HEK293 (cell line): ENCODE results near the gene DCLK1.

Source experiments
- CTCF ChIA-PET: fragments of 350-600 bp; formaldehyde crosslinking; extraction: SDS; loops from one replicate; lab custom pipeline; 2021; ENCODE audit warnings: antibody characterized with exemption; lab: Yijun Ruan, JAX
- POLR2A ChIA-PET: fragments of 300-600 bp; formaldehyde crosslinking; extraction: SDS; loops from one replicate; lab custom pipeline; 2020; ENCODE audit warnings: antibody characterized with exemption, inconsistent platforms; lab: Yijun Ruan, JAX
- H3K27ac ChIP-seq: fragments of 200-500 bp; sonication (Bioruptor generic); 2 replicates; pipeline ENCODE4 v1.5.1; 2014; ENCODE audit warnings: low read depth, low read length, control low read depth, inconsistent platforms; ENCODE audit errors: extremely low read depth
- H3K36me3 ChIP-seq, 2 experiments: fragments of 200-500 bp in 1 of 2; sonication (Bioruptor generic) in 1 of 2; 1 replicate in 1 of 2; 2 replicates in 1 of 2; pipeline ENCODE4 v1.5.1; 2014 to 2017; ENCODE audit warnings: inconsistent platforms in 2 of 2, low read length in 2 of 2; ENCODE audit not compliant: control insufficient read depth in 2 of 2, insufficient read depth in 1 of 2
- H3K4me1 ChIP-seq: fragments of 200-500 bp; sonication (Bioruptor generic); 2 replicates; pipeline ENCODE4 v1.5.1; 2014; ENCODE audit warnings: mild to moderate bottlenecking, low read length, inconsistent platforms; ENCODE audit not compliant: control insufficient read depth, insufficient read depth
- H3K4me3 ChIP-seq: 2 replicates; pipeline ENCODE4 v1.5.1; 2011; ENCODE audit warnings: low read depth, mild to moderate bottlenecking, control low read depth, low read length, moderate library complexity
- H3K9me3 ChIP-seq: fragments of 200-500 bp; sonication (Bioruptor generic); 2 replicates; pipeline ENCODE4 v1.5.1; 2014; ENCODE audit warnings: low read depth, low read length, inconsistent platforms; ENCODE audit not compliant: control insufficient read depth, insufficient read depth
- FEZF1 ChIP-seq: fragments of 450-650 bp; formaldehyde crosslinking; IDR thresholded peaks from 2 replicates; pipeline ENCODE4 v1.5.1; 2016; ENCODE audit warnings: missing biosample characterization, missing genetic modification characterization
- GLI2 ChIP-seq: fragments of 450-650 bp; formaldehyde crosslinking; IDR thresholded peaks from 2 replicates; pipeline ENCODE4; 2017; ENCODE audit warnings: missing biosample characterization, missing genetic modification characterization, low read depth, borderline replicate concordance
- KLF10 ChIP-seq: fragments of 450-650 bp; IDR thresholded peaks from 2 replicates; pipeline ENCODE4 v1.5.1; 2018; ENCODE audit warnings: missing biosample characterization, mild to moderate bottlenecking, missing genetic modification characterization
- MZF1 ChIP-seq: fragments of 450-650 bp; formaldehyde crosslinking; IDR thresholded peaks from 2 replicates; pipeline ENCODE4 v1.5.1; 2017; ENCODE audit warnings: missing biosample characterization, missing genetic modification characterization, borderline replicate concordance
- PRDM10 ChIP-seq: fragments of 450-650 bp; formaldehyde crosslinking; IDR thresholded peaks from 2 replicates; pipeline ENCODE4 v1.5.1; 2016; ENCODE audit warnings: missing biosample characterization, missing genetic modification characterization
- SP2 ChIP-seq: fragments of 450-650 bp; formaldehyde crosslinking; IDR thresholded peaks from 2 replicates; pipeline ENCODE4 v1.5.1; 2016; ENCODE audit warnings: missing biosample characterization, missing genetic modification characterization
- ZBTB21 ChIP-seq: fragments of 450-650 bp; formaldehyde crosslinking; IDR thresholded peaks from 2 replicates; pipeline ENCODE4 v1.5.1; 2017; ENCODE audit warnings: missing biosample characterization, missing genetic modification characterization
- ZFHX2 ChIP-seq: fragments of 450-650 bp; formaldehyde crosslinking; conservative IDR thresholded peaks from 2 replicates; pipeline ENCODE4 v1.5.1; 2016; ENCODE audit warnings: missing biosample characterization, missing genetic modification characterization
- ZFP69B ChIP-seq: fragments of 450-650 bp; formaldehyde crosslinking; IDR thresholded peaks from 2 replicates; pipeline ENCODE4 v1.5.1; 2016; ENCODE audit warnings: missing biosample characterization, missing genetic modification characterization
- ZNF223 ChIP-seq: fragments of 450-650 bp; formaldehyde crosslinking; IDR thresholded peaks from 2 replicates; pipeline ENCODE4 v1.5.1; 2016; ENCODE audit warnings: missing biosample characterization, missing genetic modification characterization
- ZNF292 ChIP-seq: fragments of 450-650 bp; formaldehyde crosslinking; IDR thresholded peaks from 2 replicates; pipeline ENCODE4 v1.5.1; 2016; ENCODE audit warnings: low read depth, missing biosample characterization, missing genetic modification characterization, borderline replicate concordance
- ZNF311 ChIP-seq: fragments of 450-650 bp; formaldehyde crosslinking; IDR thresholded peaks from 2 replicates; pipeline ENCODE4 v1.5.1; 2017; ENCODE audit warnings: missing biosample characterization, missing genetic modification characterization, borderline replicate concordance
- ZNF350 ChIP-seq: fragments of 450-650 bp; formaldehyde crosslinking; IDR thresholded peaks from 2 replicates; pipeline ENCODE4 v1.5.0; 2017; ENCODE audit warnings: missing biosample characterization, mild to moderate bottlenecking, missing genetic modification characterization
- ZNF366 ChIP-seq: fragments of 450-650 bp; formaldehyde crosslinking; conservative IDR thresholded peaks from 2 replicates; pipeline ENCODE4 v1.5.1; 2016; ENCODE audit warnings: missing biosample characterization, missing genetic modification characterization
- ZNF585B ChIP-seq: fragments of 450-650 bp; formaldehyde crosslinking; IDR thresholded peaks from 2 replicates; pipeline ENCODE4 v1.5.1; 2016; ENCODE audit warnings: missing biosample characterization, missing genetic modification characterization
- ZNF658 ChIP-seq: fragments of 450-650 bp; formaldehyde crosslinking; IDR thresholded peaks from 2 replicates; pipeline ENCODE4; 2016; ENCODE audit warnings: missing biosample characterization, missing genetic modification characterization
- ZNF692 ChIP-seq: fragments of 450-650 bp; formaldehyde crosslinking; IDR thresholded peaks from 2 replicates; pipeline ENCODE4 v1.5.1; 2016; ENCODE audit warnings: missing biosample characterization, missing genetic modification characterization
- ZNF701 ChIP-seq: fragments of 450-650 bp; formaldehyde crosslinking; IDR thresholded peaks from 2 replicates; pipeline ENCODE4 v1.5.1; 2016; ENCODE audit warnings: missing biosample characterization, missing genetic modification characterization
- ZNF704 ChIP-seq: fragments of 450-650 bp; formaldehyde crosslinking; IDR thresholded peaks from 2 replicates; pipeline ENCODE4 v1.5.1; 2016; ENCODE audit warnings: missing biosample characterization, missing genetic modification characterization
- ZNF707 ChIP-seq: fragments of 450-650 bp; formaldehyde crosslinking; IDR thresholded peaks from 2 replicates; pipeline ENCODE4 v1.5.1; 2016; ENCODE audit warnings: missing biosample characterization, missing genetic modification characterization
- ZSCAN23 ChIP-seq: fragments of 450-650 bp; formaldehyde crosslinking; IDR thresholded peaks from 2 replicates; pipeline ENCODE4 v1.5.1; 2016; ENCODE audit warnings: missing biosample characterization, missing genetic modification characterization
- ZSCAN4 ChIP-seq: fragments of 450-650 bp; formaldehyde crosslinking; IDR thresholded peaks from 2 replicates; pipeline ENCODE4 v1.5.1; 2017; ENCODE audit warnings: missing biosample characterization, missing genetic modification characterization
- TF ChIP-seq, protein P1 (sequence below): fragments of 450-650 bp; formaldehyde crosslinking; IDR thresholded peaks from 2 replicates; pipeline ENCODE4 v1.5.1; 2017; ENCODE audit warnings: missing biosample characterization, missing genetic modification characterization

The DCLK1 gene

GRCh38 chr13:35884211-35884760 lies 246.9 kb downstream of the DCLK1 start:
- peaks cover 22% of the 10 kb centered on the region for H3K4me1 ChIP-seq
- ChIA-PET POLR2A (no interaction called here), CTCF (interaction anchor here (0.6 to 0.7 kb wide), 2 partner anchors 66 to 70 kb away, joined by 4 to 9 read pairs; no protein-coding TSS in a partner anchor)
- no peak overlapping the region for H3K27ac ChIP-seq
- H3K36me3 ChIP-seq: no peaks in the 10 kb centered on the region
- no peak overlapping the region for H3K4me3 ChIP-seq
- no peaks in the 10 kb centered on the region for H3K9me3 ChIP-seq
- no peak for TF ChIP-seq ZNF311
- TF ChIP-seq ZNF658 (tag by site-specific recombination): no peak
- TF ChIP-seq, protein P1, sequence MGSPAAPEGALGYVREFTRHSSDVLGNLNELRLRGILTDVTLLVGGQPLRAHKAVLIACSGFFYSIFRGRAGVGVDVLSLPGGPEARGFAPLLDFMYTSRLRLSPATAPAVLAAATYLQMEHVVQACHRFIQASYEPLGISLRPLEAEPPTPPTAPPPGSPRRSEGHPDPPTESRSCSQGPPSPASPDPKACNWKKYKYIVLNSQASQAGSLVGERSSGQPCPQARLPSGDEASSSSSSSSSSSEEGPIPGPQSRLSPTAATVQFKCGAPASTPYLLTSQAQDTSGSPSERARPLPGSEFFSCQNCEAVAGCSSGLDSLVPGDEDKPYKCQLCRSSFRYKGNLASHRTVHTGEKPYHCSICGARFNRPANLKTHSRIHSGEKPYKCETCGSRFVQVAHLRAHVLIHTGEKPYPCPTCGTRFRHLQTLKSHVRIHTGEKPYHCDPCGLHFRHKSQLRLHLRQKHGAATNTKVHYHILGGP (tag by site-specific recombination): no peak
- no peak for TF ChIP-seq ZNF701 (tag by site-specific recombination)

DNA sequence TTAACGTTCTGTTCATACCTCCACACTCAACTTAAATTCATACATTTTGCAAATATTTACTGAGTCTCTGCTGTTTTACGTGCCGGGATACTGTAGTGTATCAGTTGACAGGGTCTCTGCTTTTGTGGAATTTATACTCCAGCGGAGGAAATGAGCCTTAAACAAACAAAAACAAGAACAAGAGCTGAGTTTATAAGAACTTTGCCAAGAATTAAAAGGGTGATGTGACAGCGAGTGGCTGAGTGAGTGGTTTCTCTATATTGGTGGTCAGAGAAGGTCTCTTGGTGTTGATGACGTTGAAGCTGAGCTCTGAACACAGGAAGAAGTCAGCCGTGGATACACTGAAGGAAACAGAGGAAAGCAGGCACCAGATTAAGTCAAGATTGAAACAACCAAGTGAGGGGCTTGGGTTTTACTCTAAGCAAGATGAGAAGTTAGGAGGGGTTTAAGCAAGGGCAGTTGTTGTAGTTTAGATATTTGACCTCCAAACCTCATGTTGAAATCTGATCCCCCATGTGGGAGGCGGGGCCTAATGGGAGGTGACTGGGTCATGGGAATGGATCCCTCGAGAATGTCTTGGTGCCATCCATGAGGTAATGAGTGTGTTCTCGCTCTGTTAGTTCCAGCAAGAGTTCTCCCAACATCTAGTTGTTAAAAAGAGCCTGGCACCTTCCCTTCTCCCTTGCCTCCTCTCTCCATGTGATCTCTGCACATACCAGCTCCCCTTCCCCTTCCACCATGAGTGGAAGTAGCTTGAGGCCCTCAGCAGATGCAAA lies 248.3 kb downstream of the DCLK1 start:
- no peak overlapping the region for H3K27ac ChIP-seq
- H3K9me3 ChIP-seq: no peaks in the 10 kb centered on the region
- H3K4me1 ChIP-seq: peaks cover 14% of the 10 kb centered on the region
- CTCF ChIA-PET: interaction anchor here (0.7 kb wide), 1 partner anchor 97 kb away, joined by 3 read pairs; no protein-coding TSS in a partner anchor
- POLR2A ChIA-PET: no interaction called here
- no peak overlapping the region for H3K4me3 ChIP-seq
- H3K36me3 ChIP-seq: no peaks in the 10 kb centered on the region
- TF ChIP-seq ZNF292 (tag by site-specific recombination): no peak
- TF ChIP-seq ZNF585B: no peak
- TF ChIP-seq ZNF692 (tag by site-specific recombination): peak; percentile 79; the same call in 1 of the 2 replicates
- TF ChIP-seq ZNF366 (tag by site-specific recombination): peak; percentile 51
- TF ChIP-seq FEZF1 (tag by site-specific recombination): peak; percentile 62
- no peak for TF ChIP-seq GLI2 (tag by site-specific recombination)
- peak; percentile 84 for TF ChIP-seq ZFP69B (tag by site-specific recombination)
- TF ChIP-seq ZSCAN4: no peak
- TF ChIP-seq ZNF704 (tag by site-specific recombination): no peak
- TF ChIP-seq PRDM10 (tag by site-specific recombination): peak; percentile 66; the same call in 1 of the 2 replicates
- TF ChIP-seq, protein P1 (tag by site-specific recombination): peak; percentile 77
- no peak for TF ChIP-seq ZFHX2 (tag by site-specific recombination)
- no peak for TF ChIP-seq ZNF223 (tag by site-specific recombination)
- TF ChIP-seq ZBTB21 (tag by site-specific recombination): peak; percentile 54; the same call in 1 of the 2 replicates
- no peak for TF ChIP-seq ZNF350
- peak; percentile 42; the same call in 1 of the 2 replicates for TF ChIP-seq MZF1
- no peak for TF ChIP-seq SP2 (tag by site-specific recombination)
- TF ChIP-seq KLF10: peak; percentile 42; the same call in 1 of the 2 replicates
- TF ChIP-seq ZSCAN23 (tag by site-specific recombination): no peak
- no peak for TF ChIP-seq ZNF707
